Measurements from ENCODE around the gene TNS1. TPM values are rescaled to one million over a fixed set of nuclear protein-coding genes. Genes with fewer than 3 reads are reported as not detected.

The TNS1 gene
- total and polyA plus RNA-seq, 7 donors, result 73.4 to 742 (median 276) TPM

DNA sequence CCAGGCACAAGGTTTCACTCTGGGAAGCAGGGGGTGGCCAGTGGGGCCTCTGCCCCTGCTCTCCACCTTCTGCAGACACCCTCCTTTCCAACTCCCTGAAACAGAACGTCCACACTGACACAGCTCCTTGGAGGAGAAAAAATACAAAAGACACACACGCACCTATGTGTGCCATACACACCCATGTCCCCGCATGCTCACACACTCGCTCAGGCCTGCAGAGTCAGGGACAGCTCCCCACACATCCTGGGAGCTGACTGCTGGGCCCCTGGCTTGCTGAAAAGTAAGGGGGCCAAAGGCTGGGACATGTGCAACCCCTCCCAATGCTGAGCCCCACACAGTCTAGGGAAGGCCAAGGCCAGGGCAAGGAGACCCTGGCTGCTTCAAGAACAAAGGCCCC lies 200.5 kb downstream of the TNS1 start:
- TF ChIP-seq, protein P1, sequence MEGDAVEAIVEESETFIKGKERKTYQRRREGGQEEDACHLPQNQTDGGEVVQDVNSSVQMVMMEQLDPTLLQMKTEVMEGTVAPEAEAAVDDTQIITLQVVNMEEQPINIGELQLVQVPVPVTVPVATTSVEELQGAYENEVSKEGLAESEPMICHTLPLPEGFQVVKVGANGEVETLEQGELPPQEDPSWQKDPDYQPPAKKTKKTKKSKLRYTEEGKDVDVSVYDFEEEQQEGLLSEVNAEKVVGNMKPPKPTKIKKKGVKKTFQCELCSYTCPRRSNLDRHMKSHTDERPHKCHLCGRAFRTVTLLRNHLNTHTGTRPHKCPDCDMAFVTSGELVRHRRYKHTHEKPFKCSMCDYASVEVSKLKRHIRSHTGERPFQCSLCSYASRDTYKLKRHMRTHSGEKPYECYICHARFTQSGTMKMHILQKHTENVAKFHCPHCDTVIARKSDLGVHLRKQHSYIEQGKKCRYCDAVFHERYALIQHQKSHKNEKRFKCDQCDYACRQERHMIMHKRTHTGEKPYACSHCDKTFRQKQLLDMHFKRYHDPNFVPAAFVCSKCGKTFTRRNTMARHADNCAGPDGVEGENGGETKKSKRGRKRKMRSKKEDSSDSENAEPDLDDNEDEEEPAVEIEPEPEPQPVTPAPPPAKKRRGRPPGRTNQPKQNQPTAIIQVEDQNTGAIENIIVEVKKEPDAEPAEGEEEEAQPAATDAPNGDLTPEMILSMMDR (IDR thresholded peaks at IDR 0.05), result no peak

DNA sequence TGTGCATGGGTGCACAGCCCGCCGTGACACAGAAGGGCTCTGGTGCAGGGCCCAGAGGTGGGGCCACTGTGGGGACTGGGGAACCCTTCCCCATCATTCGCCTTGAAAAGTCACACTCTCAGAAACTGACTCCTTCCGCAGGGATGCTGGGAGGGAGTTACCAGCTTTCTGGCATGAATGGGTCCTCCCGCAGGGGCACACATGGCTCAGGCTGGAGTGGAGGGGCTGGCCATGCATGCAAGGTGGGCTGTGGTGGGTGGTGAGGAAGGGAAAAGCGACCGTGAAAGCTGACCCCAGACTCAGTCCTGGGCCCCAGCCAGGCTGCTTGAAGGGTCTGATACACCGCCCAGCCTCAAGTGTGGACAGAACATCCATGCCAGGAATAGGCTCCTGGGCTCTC lies 201.1 kb downstream of the TNS1 start:
- 70 to 71% (median 71%) methylated on average over 8 of the region's 8 CpGs for WGBS, 3 donors
- H3K36me3 ChIP-seq (ENCODE audit: insufficient read depth in 1 of 2, low read depth in 1 of 2), result peaks cover 16 to 68% of the 10 kb centered on the region in 2 donors
- intact Hi-C loops (cut with DNase I), result no loop called here
- TF ChIP-seq, protein P1 (IDR thresholded peaks at IDR 0.05), result no peak
- no peak overlapping the region for H3K4me3 ChIP-seq
- no peaks in the 10 kb centered on the region for H3K9me3 ChIP-seq
- peaks cover 31% of the 10 kb centered on the region for H3K4me1 ChIP-seq
- ATAC-seq (no peak), DNase-seq (peak in 1 of 2 donors; percentile 50)
- peak overlapping the region; percentile 5 for H3K27ac ChIP-seq
- H3K27me3 ChIP-seq (ENCODE audit: insufficient read depth in 3 of 3, low read length in 2 of 3), result no peaks in the 10 kb centered on the region

More for the DNA sequence above, 200.5 kb downstream of the TNS1 start:
- Histone ChIP-seq H3K27me3 (ENCODE audit: insufficient read depth in 3 of 3, low read length in 2 of 3) (no peaks in the 10 kb centered on the region), H3K27ac (no peak overlapping the region), H3K4me3 (no peak overlapping the region), H3K4me1 (peaks cover 30% of the 10 kb centered on the region), H3K36me3 (ENCODE audit: insufficient read depth in 1 of 2, low read depth in 1 of 2) (peaks cover 16 to 74% of the 10 kb centered on the region in 2 donors), H3K9me3 (no peaks in the 10 kb centered on the region)
- intact Hi-C loops (cut with DNase I), result no loop called here
- WGBS, 3 donors, result 74 to 81% (median 77%) methylated on average over 4 of the region's 4 CpGs
- peak in 1 of 2 donors; percentile 47 for DNase-seq
- ATAC-seq, result no peak

DNA sequence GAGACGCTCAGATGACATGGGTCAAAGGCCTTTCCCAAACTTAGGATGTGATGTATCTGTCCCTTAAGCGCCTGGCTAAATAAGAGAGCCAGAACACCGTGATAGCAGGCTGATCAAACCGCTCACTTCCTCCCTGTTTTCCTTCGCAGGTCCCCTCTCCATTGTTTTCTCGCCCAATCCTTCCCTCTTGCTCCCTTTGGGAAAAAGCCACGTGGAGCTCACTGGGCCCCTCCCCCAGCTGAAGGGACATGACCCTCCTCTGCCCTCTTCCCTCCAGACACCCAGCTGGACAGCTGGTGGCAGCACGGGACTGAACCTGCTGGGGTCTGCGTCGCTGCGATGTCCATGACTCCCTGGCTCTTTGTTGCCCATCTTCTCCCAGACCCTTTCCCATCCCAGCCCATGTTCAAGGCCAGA lies 201.7 kb downstream of the TNS1 start:
- DNase-seq (peak in 1 of 2 donors; percentile 59), ATAC-seq (no peak)
- 41 to 47% (median 45%) methylated on average over 11 of the region's 11 CpGs for WGBS, 3 donors
- Histone ChIP-seq H3K4me3 (no peak overlapping the region), H3K4me1 (peaks cover 25% of the 10 kb centered on the region), H3K9me3 (no peaks in the 10 kb centered on the region), H3K27ac (peak overlapping the region; percentile 5), H3K36me3 (ENCODE audit: insufficient read depth in 1 of 2, low read depth in 1 of 2) (peaks cover 16 to 62% of the 10 kb centered on the region in 2 donors), H3K27me3 (ENCODE audit: insufficient read depth in 3 of 3, low read length in 2 of 3) (no peaks in the 10 kb centered on the region)
- TF ChIP-seq, protein P1 (IDR thresholded peaks at IDR 0.05), result no peak
- intact Hi-C loops (cut with DNase I), result no loop called here

DNA sequence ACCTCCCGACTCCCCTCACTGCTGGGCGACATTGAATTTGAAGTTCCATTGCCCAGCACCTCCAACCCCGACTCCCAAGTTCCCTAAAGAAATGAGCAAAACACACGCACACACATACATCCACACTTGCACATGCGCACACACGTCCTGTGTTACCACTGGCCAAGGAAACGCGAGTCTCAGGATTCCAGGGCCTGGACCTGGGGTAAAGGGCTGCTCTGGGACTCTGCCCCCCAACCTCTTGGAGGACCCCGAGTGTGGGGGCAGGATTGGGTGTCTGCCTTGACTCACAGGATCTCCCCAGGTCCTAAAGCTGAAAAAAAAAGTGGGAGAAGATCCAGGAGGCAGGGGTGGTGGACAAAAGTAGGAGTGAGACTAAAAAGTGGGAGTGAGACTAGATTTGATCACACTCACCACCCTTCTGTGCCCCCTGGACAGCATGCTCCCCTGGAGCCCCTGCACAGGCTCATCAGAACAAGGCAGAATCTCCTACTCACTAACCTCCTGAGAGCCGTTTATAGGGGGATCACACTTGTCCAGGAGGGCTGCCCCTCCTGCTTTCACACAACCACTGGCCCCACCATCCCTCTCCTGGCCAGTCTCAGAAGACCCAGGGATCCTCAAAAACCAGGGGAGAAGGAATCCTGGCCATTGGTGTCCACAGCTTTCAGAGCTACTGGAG lies 202.2 kb downstream of the TNS1 start:
- ATAC-seq, result no peak

More for the DNA sequence above, 202.2 kb downstream of the TNS1 start:
- Histone ChIP-seq H3K27ac (no peak overlapping the region), H3K4me1 (peaks cover 22% of the 10 kb centered on the region), H3K4me3 (no peak overlapping the region), H3K27me3 (ENCODE audit: insufficient read depth in 3 of 3, low read length in 2 of 3) (no peaks in the 10 kb centered on the region), H3K36me3 (ENCODE audit: insufficient read depth in 1 of 2, low read depth in 1 of 2) (peaks cover 16 to 59% of the 10 kb centered on the region in 2 donors), H3K9me3 (no peaks in the 10 kb centered on the region)
- intact Hi-C loops (cut with DNase I), result no loop called here
- 80 to 89% (median 80%) methylated on average over 10 of the region's 10 CpGs for WGBS, 3 donors
- DNase-seq, result peak in 1 of 2 donors; percentile 52
- TF ChIP-seq, protein P1 (IDR thresholded peaks at IDR 0.05), result no peak
